HCT116 (cell line): ENCODE measurements around the gene TRIM69. TPM values are rescaled to one million over a fixed set of nuclear protein-coding genes. Genes with fewer than 3 reads are reported as not detected.

ENCODE experiments used
- ATAC-seq: fragments of 200-7000 bp; cut with Tn5 transposase; 2 replicates; pipeline ENCODE4 v1.9.1; 2020; ENCODE audit warnings: mild to moderate bottlenecking, moderate library complexity
- BruUV-seq: library from RNA; stranded (reverse); fragments of 400-500 nt; replicated peaks from 2 replicates; lab custom pipeline; 2021; lab: Mats Ljungman, UMichigan
- CTCF ChIA-PET: fragments of 300-600 bp; sonication (Branson Sonifier 250); formaldehyde crosslinking; loops from one replicate; lab custom pipeline; 2021; ENCODE audit warnings: antibody characterized with exemption; lab: Charles Lee
- POLR2A ChIA-PET: fragments of 300-600, 350-600 bp; sonication (Branson Sonifier 250); formaldehyde crosslinking; loops from one replicate; lab custom pipeline; 2021; ENCODE audit warnings: antibody characterized with exemption; lab: Charles Lee
- RAD21 ChIA-PET, 2 experiments: fragments of 300-600 bp; sonication (Branson Sonifier 250); formaldehyde crosslinking; loops; one replicate each; lab custom pipeline; 2023; ENCODE audit warnings: low total read pairs in 2 of 2; ENCODE audit not compliant: uncharacterized antibody in 2 of 2, unreplicated experiment in 2 of 2, low non-redundant PET in 1 of 2; lab: Charles Lee
- DNase-seq: peaks from one replicate; pipeline ENCODE4 v3.0.0-alpha.2; 2010; ENCODE audit warnings: low read depth, low spot score
- H2AFZ ChIP-seq: fragments of 200-600 bp; shearing (Covaris generic), sonication (generic); 2 replicates; pipeline ENCODE4 v1.6.1; 2017; ENCODE audit warnings: low read depth, mixed run types, mixed read lengths, antibody characterized with exemption, low read length; ENCODE audit not compliant: poor library complexity, severe bottlenecking
- H3K27ac ChIP-seq: 2 replicates; pipeline ENCODE4 v1.5.1; 2012; ENCODE audit warnings: low read depth, low read length
- H3K27me3 ChIP-seq: fragments of 200-600 bp; sonication (generic); 2 replicates; pipeline ENCODE4 v1.6.1; 2016; ENCODE audit warnings: mixed run types, low read length, mixed read lengths; ENCODE audit not compliant: insufficient read depth
- H3K36me3 ChIP-seq, 2 experiments: fragments of 200-500 bp in 1 of 2; fragments of 200-600 bp in 1 of 2; sonication (Bioruptor generic) in 1 of 2; sonication (generic) in 1 of 2; 2 replicates each; pipeline versions ENCODE4 v1.5.1 to v1.6.1; 2014 to 2016; ENCODE audit warnings: low read length in 2 of 2, inconsistent platforms in 1 of 2, mixed read lengths in 1 of 2, mixed run types in 1 of 2; ENCODE audit not compliant: insufficient read depth in 2 of 2, control insufficient read depth in 1 of 2
- H3K4me1 ChIP-seq, 2 experiments: fragments of 200-600 bp in 1 of 2; sonication (generic) in 1 of 2; 2 replicates each; pipeline versions ENCODE4 v1.5.1 to v1.6.1; 2012 to 2017; ENCODE audit warnings: low read length in 2 of 2, inconsistent platforms in 1 of 2, mild to moderate bottlenecking in 1 of 2, mixed read lengths in 1 of 2, mixed run types in 1 of 2, moderate library complexity in 1 of 2; ENCODE audit not compliant: insufficient read depth in 2 of 2, control insufficient read depth in 1 of 2
- H3K4me2 ChIP-seq: fragments of 200-600 bp; sonication (generic); 2 replicates; pipeline ENCODE4 v1.6.1; 2017; ENCODE audit warnings: mixed run types, low read length, mixed read lengths
- H3K4me3 ChIP-seq, 2 experiments: fragments of 200-600 bp in 1 of 2; sonication (generic) in 1 of 2; replicated peaks in 1 of 2; 2 replicates each; pipeline ENCODE4 v1.5.1; 2011 to 2016; ENCODE audit warnings: low read length in 2 of 2, control low read depth in 1 of 2, low read depth in 1 of 2, mild to moderate bottlenecking in 1 of 2, mixed read lengths in 1 of 2, mixed run types in 1 of 2
- H3K79me2 ChIP-seq: fragments of 200-600 bp; sonication (generic); 2 replicates; pipeline ENCODE4 v1.6.1; 2017; ENCODE audit warnings: mild to moderate bottlenecking, mixed run types, low read length, moderate library complexity, mixed read lengths; ENCODE audit not compliant: insufficient read depth
- H3K9ac ChIP-seq: fragments of 200-600 bp; sonication (generic); 2 replicates; pipeline ENCODE4 v1.6.1; 2016; ENCODE audit warnings: low read length, mixed read lengths
- H3K9me2 ChIP-seq: fragments of 200-600 bp; sonication (generic), shearing (Covaris generic); 2 replicates; pipeline ENCODE4 v1.6.1; 2017; ENCODE audit warnings: mixed run types, mild to moderate bottlenecking, moderate library complexity; ENCODE audit not compliant: insufficient read depth
- H3K9me3 ChIP-seq, 2 experiments: fragments of 200-500 bp in 1 of 2; fragments of 200-600 bp in 1 of 2; sonication (Bioruptor generic) in 1 of 2; sonication (generic) in 1 of 2; 2 replicates each; pipeline ENCODE4 v1.6.1; 2014 to 2017; ENCODE audit warnings: low read length in 2 of 2, mixed read lengths in 2 of 2, inconsistent platforms in 1 of 2, low read depth in 1 of 2, mild to moderate bottlenecking in 1 of 2, mixed run types in 1 of 2, moderate library complexity in 1 of 2; ENCODE audit not compliant: control insufficient read depth in 1 of 2, insufficient read depth in 1 of 2
- H4K20me1 ChIP-seq: fragments of 200-600 bp; sonication (generic), shearing (Covaris generic); 2 replicates; pipeline ENCODE4 v1.6.1; 2017; ENCODE audit warnings: mixed run types, mild to moderate bottlenecking, moderate library complexity; ENCODE audit not compliant: insufficient read depth
- CEBPB ChIP-seq: IDR thresholded peaks from 2 replicates; pipeline ENCODE4 v1.6.1; 2012; ENCODE audit warnings: low read depth
- ELF1 ChIP-seq: IDR thresholded peaks from 2 replicates; pipeline ENCODE4 v1.6.1; 2012; ENCODE audit warnings: low read depth, borderline replicate concordance
- EZH2phosphoT487 ChIP-seq: fragments of 200-600 bp; IDR thresholded peaks from 2 replicates; pipeline ENCODE4 v1.6.1; 2018; ENCODE audit warnings: antibody characterized with exemption, borderline replicate concordance
- FOSL1 ChIP-seq: IDR thresholded peaks from 2 replicates; pipeline ENCODE4 v1.6.1; 2012; ENCODE audit warnings: low read depth
- JUND ChIP-seq: IDR thresholded peaks from 2 replicates; pipeline ENCODE4 v1.6.1; 2012
- POLR2A ChIP-seq: IDR thresholded peaks from 2 replicates; pipeline ENCODE4 v1.7.0; 2011; ENCODE audit warnings: borderline replicate concordance; ENCODE audit not compliant: insufficient read depth, insufficient read length; ENCODE audit errors: extremely low read depth
- POLR2AphosphoS5 ChIP-seq: IDR thresholded peaks from 2 replicates; pipeline ENCODE4 v1.6.1; 2011; ENCODE audit warnings: mild to moderate bottlenecking, low read depth, low read length, moderate library complexity
- RAD21 ChIP-seq: IDR thresholded peaks from 2 replicates; pipeline ENCODE4 v1.6.1; 2012; ENCODE audit warnings: low read depth, mild to moderate bottlenecking
- TCF7L2 ChIP-seq: IDR thresholded peaks from 2 replicates; pipeline ENCODE4 v1.7.0; 2011; ENCODE audit warnings: borderline replicate concordance, inconsistent platforms; ENCODE audit not compliant: insufficient read depth, insufficient read length; ENCODE audit errors: extremely low read depth
- YY1 ChIP-seq: IDR thresholded peaks from 2 replicates; pipeline ENCODE4 v1.6.1; 2011; ENCODE audit warnings: low read length, low read depth, moderate library complexity, mild to moderate bottlenecking; ENCODE audit not compliant: insufficient replicate concordance; ENCODE audit errors: extremely low read depth
- ZFX ChIP-seq: fragments of 450-650 bp; IDR thresholded peaks from 2 replicates; pipeline ENCODE4 v1.6.1; 2017
- intact Hi-C: fragments of 100-400 bp; cut with micrococcal nuclease; formaldehyde crosslinking; loops from 2 replicates; pipeline ENCODE4 v1.10.0; 2022
- total RNA-seq: library from RNA; stranded (reverse); gene quantifications from one replicate; pipeline ENCODE4 v1.2.1, GENCODE V29; 2021; ENCODE audit not compliant: unreplicated experiment
- TF ChIP-seq, protein P1 (sequence below), 3 experiments: fragments of 200-600 bp in 1 of 3; sonication (generic) in 1 of 3; IDR thresholded peaks in 2 of 3; conservative IDR thresholded peaks in 1 of 3; 2 replicates each; pipeline ENCODE4 v1.5.1; 2012 to 2017; ENCODE audit warnings: low read depth in 2 of 3, low read length in 2 of 3, antibody characterized with exemption in 1 of 3, borderline replicate concordance in 1 of 3, control low read depth in 1 of 3, mild to moderate bottlenecking in 1 of 3, mixed read lengths in 1 of 3, mixed run types in 1 of 3, moderate library complexity in 1 of 3; ENCODE audit not compliant: insufficient read depth in 1 of 3

Gene TRIM69
- total RNA-seq, 1 experiment from 2014 or later, result 13.0 TPM

DNA sequence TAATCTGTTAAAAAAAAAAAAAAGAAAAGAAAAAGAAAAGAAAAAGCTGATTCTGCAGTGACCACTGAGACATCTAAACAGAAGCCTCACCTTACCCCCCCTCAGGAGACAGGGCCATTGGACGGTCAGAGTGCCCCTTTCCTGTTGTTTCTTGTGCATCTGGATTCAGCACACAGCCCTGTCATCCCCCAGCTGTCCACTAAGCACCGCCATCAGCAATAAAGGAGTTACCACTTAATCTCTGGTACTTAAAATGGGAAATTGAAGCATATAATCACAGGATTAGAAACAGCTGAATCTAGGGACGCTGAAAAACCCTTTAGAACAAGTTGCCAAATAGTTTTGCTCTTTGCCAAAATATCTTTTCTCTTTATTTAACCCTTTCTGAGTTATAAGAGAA, 62.5 kb downstream of the TRIM69 start:
- ATAC-seq, result peak; percentile 82
- Histone ChIP-seq H3K27ac (no peak overlapping the region), H3K9ac (no peak overlapping the region), H3K4me1 (no peaks in the 10 kb centered on the region), H3K4me2 (no peak overlapping the region), H3K9me2 (no peaks in the 10 kb centered on the region), H2AFZ (peak overlapping the region; percentile 7), H3K79me2 (no peaks in the 10 kb centered on the region), H3K27me3 (no peaks in the 10 kb centered on the region), H4K20me1 (no peaks in the 10 kb centered on the region), H3K36me3 (no peaks in the 10 kb centered on the region), H3K9me3 (no peaks in the 10 kb centered on the region), H3K4me3 (no peak overlapping the region)
- ChIA-PET POLR2A (no interaction called here), CTCF (interaction anchor here (1.3 to 1.4 kb wide), 2 partner anchors 13 kb away, joined by 3 read pairs; no protein-coding TSS in a partner anchor), RAD21 (no interaction called here)
- intact Hi-C loops, result no loop called here
- DNase-seq, result peak; percentile 7
- TF ChIP-seq POLR2AphosphoS5 (no peak), ZFX (no peak), YY1 (no peak), CEBPB (no peak), TCF7L2 (no peak), ELF1 (no peak), POLR2A (no peak), FOSL1 (no peak), RAD21 (peak; percentile 8; the same call in 1 of the 2 replicates), JUND (no peak), EZH2phosphoT487 (no peak)
- TF ChIP-seq, protein P1, sequence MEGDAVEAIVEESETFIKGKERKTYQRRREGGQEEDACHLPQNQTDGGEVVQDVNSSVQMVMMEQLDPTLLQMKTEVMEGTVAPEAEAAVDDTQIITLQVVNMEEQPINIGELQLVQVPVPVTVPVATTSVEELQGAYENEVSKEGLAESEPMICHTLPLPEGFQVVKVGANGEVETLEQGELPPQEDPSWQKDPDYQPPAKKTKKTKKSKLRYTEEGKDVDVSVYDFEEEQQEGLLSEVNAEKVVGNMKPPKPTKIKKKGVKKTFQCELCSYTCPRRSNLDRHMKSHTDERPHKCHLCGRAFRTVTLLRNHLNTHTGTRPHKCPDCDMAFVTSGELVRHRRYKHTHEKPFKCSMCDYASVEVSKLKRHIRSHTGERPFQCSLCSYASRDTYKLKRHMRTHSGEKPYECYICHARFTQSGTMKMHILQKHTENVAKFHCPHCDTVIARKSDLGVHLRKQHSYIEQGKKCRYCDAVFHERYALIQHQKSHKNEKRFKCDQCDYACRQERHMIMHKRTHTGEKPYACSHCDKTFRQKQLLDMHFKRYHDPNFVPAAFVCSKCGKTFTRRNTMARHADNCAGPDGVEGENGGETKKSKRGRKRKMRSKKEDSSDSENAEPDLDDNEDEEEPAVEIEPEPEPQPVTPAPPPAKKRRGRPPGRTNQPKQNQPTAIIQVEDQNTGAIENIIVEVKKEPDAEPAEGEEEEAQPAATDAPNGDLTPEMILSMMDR (IDR thresholded peaks at IDR 0.05 in 2 of 3, conservative IDR thresholded peaks at IDR 0.05 in 1 of 3; ENCODE audit: borderline replicate concordance in 1 of 3, insufficient read depth in 1 of 3, low read depth in 2 of 3, low read length in 2 of 3), result peak in 2 of 3 experiments; percentile 39 to 41; a peak in 4 of 6 replicates
- no TSS peak for BruUV-seq
